ENCODE results near the gene ASAP2. TPM values are rescaled to one million over a fixed set of nuclear protein-coding genes. Genes with fewer than 3 reads are reported as not detected.
A peak's percentile ranks its signal among the peaks of the same experiment; 100 is the strongest.

The ASAP2 gene
- total RNA-seq, 1 experiment from 2014 or later = 12.6 TPM

DNA sequence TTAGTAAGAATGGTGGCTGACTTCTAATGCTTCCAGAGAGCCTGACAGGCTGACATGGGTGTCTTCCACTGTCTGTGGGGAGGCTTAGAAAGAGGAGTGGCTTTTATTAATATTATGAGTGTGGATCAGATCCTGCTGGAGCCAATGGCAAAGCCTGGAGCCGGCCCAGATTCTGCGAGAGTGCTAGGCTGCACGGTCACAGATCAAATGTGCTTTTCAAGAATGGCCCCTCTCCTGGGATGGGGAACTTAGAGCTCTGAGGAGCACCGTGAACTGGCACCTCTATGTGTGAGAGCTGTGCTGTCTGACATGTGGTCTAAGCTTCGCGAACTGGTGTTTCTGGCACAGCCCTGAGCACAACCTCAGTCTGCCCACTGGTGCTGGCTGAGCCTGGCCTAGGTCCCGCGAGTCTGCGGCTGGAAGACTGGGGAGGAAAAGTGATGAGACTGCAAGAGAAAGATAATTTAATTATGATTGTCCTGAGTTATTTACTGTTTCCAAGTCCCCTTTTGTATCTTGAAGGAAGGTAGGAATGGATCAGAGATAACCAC is 70.4 kb downstream of the ASAP2 start:
- no peaks in the 10 kb centered on the region for H4K20me1 ChIP-seq (ENCODE audit: control insufficient read depth, insufficient read depth, insufficient read length)
- H3K56ac ChIP-seq (ENCODE audit: insufficient read length, low read depth, low read length) = no peak overlapping the region
- peak overlapping the region in 2 of 3 experiments; percentile 16 to 60; a peak in 3 of 7 replicates for H3K27ac Mint-ChIP-seq

More for the DNA sequence above, 70.4 kb downstream of the ASAP2 start:
- Histone ChIP-seq H4K8ac (replicated peaks; ENCODE audit: insufficient read length, low read depth, low read length) (no peak overlapping the region), H2BK20ac (ENCODE audit: low read depth, low read length, poor library complexity, severe bottlenecking) (no peak overlapping the region), H3K79me1 (ENCODE audit: insufficient read depth, low read depth, low read length, poor library complexity, severe bottlenecking) (no peaks in the 10 kb centered on the region), H3K79me2 (ENCODE audit: insufficient read depth, low read length) (peaks cover 2% of the 10 kb centered on the region; the same call in 1 of the 2 replicates), H3K23ac (ENCODE audit: insufficient read length, low read depth, low read length) (no peak overlapping the region), H3K18ac (ENCODE audit: insufficient read length, low read depth, low read length) (no peak overlapping the region), H3K27ac (ENCODE audit: insufficient read length, low read depth, low read length) (no peak overlapping the region), H3K14ac (ENCODE audit: insufficient read depth, low read length) (no peak overlapping the region), H4K5ac (ENCODE audit: insufficient read length, low read depth, low read length) (no peak overlapping the region), H2BK15ac (ENCODE audit: low read depth, low read length) (no peak overlapping the region), H3K4me2 (ENCODE audit: insufficient read depth, insufficient read length, low read length) (no peak overlapping the region), H3K9ac (ENCODE audit: extremely low read depth, insufficient read length, low read length) (no peak overlapping the region), H3T11ph (ENCODE audit: low read length) (no peak overlapping the region), H3K23me2 (ENCODE audit: insufficient read length, low read depth, low read length, poor library complexity, severe bottlenecking) (no peaks in the 10 kb centered on the region), H3K27me3 (ENCODE audit: insufficient read depth, low read length) (no peaks in the 10 kb centered on the region), H2AK5ac (ENCODE audit: insufficient read length, low read length) (no peak overlapping the region), H2BK5ac (ENCODE audit: insufficient read length, low read length) (no peak overlapping the region), H2AFZ (ENCODE audit: low read length) (no peak overlapping the region), H2BK12ac (ENCODE audit: insufficient read length, low read depth, low read length) (no peak overlapping the region), H2BK120ac (ENCODE audit: low read depth, low read length, poor library complexity, severe bottlenecking) (no peak overlapping the region), H4K91ac (ENCODE audit: insufficient read length, low read depth, low read length) (no peak overlapping the region), H3K9me3 (ENCODE audit: control insufficient read depth, low read depth, low read length) (no peaks in the 10 kb centered on the region), H3K4me1 (ENCODE audit: insufficient read depth, low read length) (peaks cover 7% of the 10 kb centered on the region; the same call in 1 of the 2 replicates), H3K4ac (ENCODE audit: low read depth, low read length) (no peak overlapping the region)
- TF ChIP-seq, protein P1, sequence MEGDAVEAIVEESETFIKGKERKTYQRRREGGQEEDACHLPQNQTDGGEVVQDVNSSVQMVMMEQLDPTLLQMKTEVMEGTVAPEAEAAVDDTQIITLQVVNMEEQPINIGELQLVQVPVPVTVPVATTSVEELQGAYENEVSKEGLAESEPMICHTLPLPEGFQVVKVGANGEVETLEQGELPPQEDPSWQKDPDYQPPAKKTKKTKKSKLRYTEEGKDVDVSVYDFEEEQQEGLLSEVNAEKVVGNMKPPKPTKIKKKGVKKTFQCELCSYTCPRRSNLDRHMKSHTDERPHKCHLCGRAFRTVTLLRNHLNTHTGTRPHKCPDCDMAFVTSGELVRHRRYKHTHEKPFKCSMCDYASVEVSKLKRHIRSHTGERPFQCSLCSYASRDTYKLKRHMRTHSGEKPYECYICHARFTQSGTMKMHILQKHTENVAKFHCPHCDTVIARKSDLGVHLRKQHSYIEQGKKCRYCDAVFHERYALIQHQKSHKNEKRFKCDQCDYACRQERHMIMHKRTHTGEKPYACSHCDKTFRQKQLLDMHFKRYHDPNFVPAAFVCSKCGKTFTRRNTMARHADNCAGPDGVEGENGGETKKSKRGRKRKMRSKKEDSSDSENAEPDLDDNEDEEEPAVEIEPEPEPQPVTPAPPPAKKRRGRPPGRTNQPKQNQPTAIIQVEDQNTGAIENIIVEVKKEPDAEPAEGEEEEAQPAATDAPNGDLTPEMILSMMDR (conservative IDR thresholded peaks at IDR 0.05) = no peak
- Mint-ChIP-seq H3K4me1 (peaks cover 34 to 37% of the 10 kb centered on the region in 2 experiments), H3K4me3 (no peak overlapping the region), H3K36me3 (ENCODE audit: insufficient read depth in 1 of 3, low read depth in 3 of 3) (peaks cover 0 to 7% (median 6%) of the 10 kb centered on the region in 3 experiments; a peak in 5 of 7 replicates), H3K27me3 (ENCODE audit: low read depth) (no peaks in the 10 kb centered on the region; the same call in none of the 2 replicates), H3K9me3 (peaks cover 0 to 4% of the 10 kb centered on the region in 2 experiments; a peak in 1 of 5 replicates)
- no CpG with 5 or more reads among the region's 9 CpGs for WGBS (ENCODE audit: extremely low coverage, insufficient read length, low lambda C conversion rate)
- no peak for DNase-seq

Data from H9 (cell line).